HCT116 (cell line): ENCODE results near the gene TMC8. TPM values are rescaled to one million over a fixed set of nuclear protein-coding genes. Genes with fewer than 3 reads are reported as not detected.

Source experiments
- ATAC-seq: fragments of 200-7000 bp; cut with Tn5 transposase; 2 replicates; pipeline ENCODE4 v1.9.1; 2020; ENCODE audit warnings: mild to moderate bottlenecking, moderate library complexity
- BruUV-seq: library from RNA; stranded (reverse); fragments of 400-500 nt; replicated peaks from 2 replicates; lab custom pipeline; 2021; lab: Mats Ljungman, UMichigan
- CTCF ChIA-PET: fragments of 300-600 bp; sonication (Branson Sonifier 250); formaldehyde crosslinking; loops from one replicate; lab custom pipeline; 2021; ENCODE audit warnings: antibody characterized with exemption; lab: Charles Lee
- POLR2A ChIA-PET: fragments of 300-600, 350-600 bp; sonication (Branson Sonifier 250); formaldehyde crosslinking; loops from one replicate; lab custom pipeline; 2021; ENCODE audit warnings: antibody characterized with exemption; lab: Charles Lee
- RAD21 ChIA-PET, 2 experiments: fragments of 300-600 bp; sonication (Branson Sonifier 250); formaldehyde crosslinking; loops; one replicate each; lab custom pipeline; 2023; ENCODE audit warnings: low total read pairs in 2 of 2; ENCODE audit not compliant: uncharacterized antibody in 2 of 2, unreplicated experiment in 2 of 2, low non-redundant PET in 1 of 2; lab: Charles Lee
- DNase-seq: peaks from one replicate; pipeline ENCODE4 v3.0.0-alpha.2; 2010; ENCODE audit warnings: low read depth, low spot score
- H2AFZ ChIP-seq: fragments of 200-600 bp; shearing (Covaris generic), sonication (generic); 2 replicates; pipeline ENCODE4 v1.6.1; 2017; ENCODE audit warnings: low read depth, mixed run types, mixed read lengths, antibody characterized with exemption, low read length; ENCODE audit not compliant: poor library complexity, severe bottlenecking
- H3K27ac ChIP-seq: 2 replicates; pipeline ENCODE4 v1.5.1; 2012; ENCODE audit warnings: low read depth, low read length
- H3K27me3 ChIP-seq: fragments of 200-600 bp; sonication (generic); 2 replicates; pipeline ENCODE4 v1.6.1; 2016; ENCODE audit warnings: mixed run types, low read length, mixed read lengths; ENCODE audit not compliant: insufficient read depth
- H3K36me3 ChIP-seq, 2 experiments: fragments of 200-500 bp in 1 of 2; fragments of 200-600 bp in 1 of 2; sonication (Bioruptor generic) in 1 of 2; sonication (generic) in 1 of 2; 2 replicates each; pipeline versions ENCODE4 v1.5.1 to v1.6.1; 2014 to 2016; ENCODE audit warnings: low read length in 2 of 2, inconsistent platforms in 1 of 2, mixed read lengths in 1 of 2, mixed run types in 1 of 2; ENCODE audit not compliant: insufficient read depth in 2 of 2, control insufficient read depth in 1 of 2
- H3K4me1 ChIP-seq, 2 experiments: fragments of 200-600 bp in 1 of 2; sonication (generic) in 1 of 2; 2 replicates each; pipeline versions ENCODE4 v1.5.1 to v1.6.1; 2012 to 2017; ENCODE audit warnings: low read length in 2 of 2, inconsistent platforms in 1 of 2, mild to moderate bottlenecking in 1 of 2, mixed read lengths in 1 of 2, mixed run types in 1 of 2, moderate library complexity in 1 of 2; ENCODE audit not compliant: insufficient read depth in 2 of 2, control insufficient read depth in 1 of 2
- H3K4me2 ChIP-seq: fragments of 200-600 bp; sonication (generic); 2 replicates; pipeline ENCODE4 v1.6.1; 2017; ENCODE audit warnings: mixed run types, low read length, mixed read lengths
- H3K4me3 ChIP-seq, 2 experiments: fragments of 200-600 bp in 1 of 2; sonication (generic) in 1 of 2; replicated peaks in 1 of 2; 2 replicates each; pipeline ENCODE4 v1.5.1; 2011 to 2016; ENCODE audit warnings: low read length in 2 of 2, control low read depth in 1 of 2, low read depth in 1 of 2, mild to moderate bottlenecking in 1 of 2, mixed read lengths in 1 of 2, mixed run types in 1 of 2
- H3K79me2 ChIP-seq: fragments of 200-600 bp; sonication (generic); 2 replicates; pipeline ENCODE4 v1.6.1; 2017; ENCODE audit warnings: mild to moderate bottlenecking, mixed run types, low read length, moderate library complexity, mixed read lengths; ENCODE audit not compliant: insufficient read depth
- H3K9ac ChIP-seq: fragments of 200-600 bp; sonication (generic); 2 replicates; pipeline ENCODE4 v1.6.1; 2016; ENCODE audit warnings: low read length, mixed read lengths
- H3K9me2 ChIP-seq: fragments of 200-600 bp; sonication (generic), shearing (Covaris generic); 2 replicates; pipeline ENCODE4 v1.6.1; 2017; ENCODE audit warnings: mixed run types, mild to moderate bottlenecking, moderate library complexity; ENCODE audit not compliant: insufficient read depth
- H3K9me3 ChIP-seq, 2 experiments: fragments of 200-500 bp in 1 of 2; fragments of 200-600 bp in 1 of 2; sonication (Bioruptor generic) in 1 of 2; sonication (generic) in 1 of 2; 2 replicates each; pipeline ENCODE4 v1.6.1; 2014 to 2017; ENCODE audit warnings: low read length in 2 of 2, mixed read lengths in 2 of 2, inconsistent platforms in 1 of 2, low read depth in 1 of 2, mild to moderate bottlenecking in 1 of 2, mixed run types in 1 of 2, moderate library complexity in 1 of 2; ENCODE audit not compliant: control insufficient read depth in 1 of 2, insufficient read depth in 1 of 2
- H4K20me1 ChIP-seq: fragments of 200-600 bp; sonication (generic), shearing (Covaris generic); 2 replicates; pipeline ENCODE4 v1.6.1; 2017; ENCODE audit warnings: mixed run types, mild to moderate bottlenecking, moderate library complexity; ENCODE audit not compliant: insufficient read depth
- CBX3 ChIP-seq: IDR thresholded peaks from 2 replicates; pipeline ENCODE4 v1.6.1; 2012; ENCODE audit warnings: low read depth
- CEBPB ChIP-seq: IDR thresholded peaks from 2 replicates; pipeline ENCODE4 v1.6.1; 2012; ENCODE audit warnings: low read depth
- CTCF ChIP-seq, 3 experiments: fragments of 200-600 bp in 1 of 3; sonication (generic) in 1 of 3; IDR thresholded peaks in 2 of 3; conservative IDR thresholded peaks in 1 of 3; 2 replicates each; pipeline ENCODE4 v1.5.1; 2012 to 2017; ENCODE audit warnings: low read depth in 2 of 3, low read length in 2 of 3, antibody characterized with exemption in 1 of 3, borderline replicate concordance in 1 of 3, control low read depth in 1 of 3, mild to moderate bottlenecking in 1 of 3, mixed read lengths in 1 of 3, mixed run types in 1 of 3, moderate library complexity in 1 of 3; ENCODE audit not compliant: insufficient read depth in 1 of 3
- ELF1 ChIP-seq: IDR thresholded peaks from 2 replicates; pipeline ENCODE4 v1.6.1; 2012; ENCODE audit warnings: low read depth, borderline replicate concordance
- EZH2 ChIP-seq: fragments of 200-600 bp; sonication (generic); IDR thresholded peaks from 2 replicates; pipeline ENCODE4 v1.6.1; 2017; ENCODE audit warnings: antibody characterized with exemption, mixed run types
- FOSL1 ChIP-seq: IDR thresholded peaks from 2 replicates; pipeline ENCODE4 v1.6.1; 2012; ENCODE audit warnings: low read depth
- MAX ChIP-seq: IDR thresholded peaks from 2 replicates; pipeline ENCODE4 v1.6.1; 2012
- POLR2A ChIP-seq: IDR thresholded peaks from 2 replicates; pipeline ENCODE4 v1.7.0; 2011; ENCODE audit warnings: borderline replicate concordance; ENCODE audit not compliant: insufficient read depth, insufficient read length; ENCODE audit errors: extremely low read depth
- SIN3A ChIP-seq: IDR thresholded peaks from 2 replicates; pipeline ENCODE4 v1.6.1; 2012; ENCODE audit warnings: low read depth
- SRF ChIP-seq: IDR thresholded peaks from 2 replicates; pipeline ENCODE4 v1.6.1; 2012; ENCODE audit warnings: low read depth
- TCF7L2 ChIP-seq: IDR thresholded peaks from 2 replicates; pipeline ENCODE4 v1.7.0; 2011; ENCODE audit warnings: borderline replicate concordance, inconsistent platforms; ENCODE audit not compliant: insufficient read depth, insufficient read length; ENCODE audit errors: extremely low read depth
- YY1 ChIP-seq: IDR thresholded peaks from 2 replicates; pipeline ENCODE4 v1.6.1; 2011; ENCODE audit warnings: low read length, low read depth, moderate library complexity, mild to moderate bottlenecking; ENCODE audit not compliant: insufficient replicate concordance; ENCODE audit errors: extremely low read depth
- ZFX ChIP-seq: fragments of 450-650 bp; IDR thresholded peaks from 2 replicates; pipeline ENCODE4 v1.6.1; 2017
- ZNF274 ChIP-seq: fragments of 200-500 bp; sonication (Bioruptor generic); IDR thresholded peaks from 2 replicates; pipeline ENCODE4 v1.6.1; 2014; ENCODE audit warnings: mild to moderate bottlenecking, low read depth, low read length, inconsistent platforms
- intact Hi-C: fragments of 100-400 bp; cut with micrococcal nuclease; formaldehyde crosslinking; loops from 2 replicates; pipeline ENCODE4 v1.10.0; 2022
- total RNA-seq: library from RNA; stranded (reverse); gene quantifications from one replicate; pipeline ENCODE4 v1.2.1, GENCODE V29; 2021; ENCODE audit not compliant: unreplicated experiment
- TF ChIP-seq, protein P1 (sequence below): IDR thresholded peaks from 2 replicates; pipeline ENCODE4 v1.6.1; 2011; ENCODE audit warnings: mild to moderate bottlenecking, low read length, moderate library complexity; ENCODE audit not compliant: insufficient replicate concordance; ENCODE audit errors: extremely low read depth

TMC8 gene
- total RNA-seq, 1 experiment from 2014 or later = 7.8 TPM

- CTCF ChIA-PET = no interaction called here
- BruUV-seq = no TSS peak
Measured at GRCh38 chr17:78154903-78155811, 24.6 kb downstream of the TMC8 start.

More at GRCh38 chr17:78154903-78155811, 24.6 kb downstream of the TMC8 start:
- Histone ChIP-seq H3K4me1 (peaks cover 8 to 12% of the 10 kb centered on the region in 2 experiments), H3K4me3 (no peak overlapping the region), H3K9me2 (no peaks in the 10 kb centered on the region), H2AFZ (no peak overlapping the region), H3K9ac (no peak overlapping the region), H3K27ac (no peak overlapping the region), H3K36me3 (no peaks in the 10 kb centered on the region), H3K79me2 (no peaks in the 10 kb centered on the region), H3K4me2 (no peak overlapping the region), H3K27me3 (no peaks in the 10 kb centered on the region), H4K20me1 (no peaks in the 10 kb centered on the region), H3K9me3 (no peaks in the 10 kb centered on the region)
- DNase-seq (no peak), ATAC-seq (no peak)
- TF ChIP-seq ZFX (no peak), ELF1 (no peak), TCF7L2 (no peak), MAX (no peak), ZNF274 (no peak), SRF (no peak), FOSL1 (no peak), EZH2 (no peak), POLR2A (no peak), CTCF (IDR thresholded peaks at IDR 0.05 in 2 of 3, conservative IDR thresholded peaks at IDR 0.05 in 1 of 3; ENCODE audit: borderline replicate concordance in 1 of 3, insufficient read depth in 1 of 3, low read depth in 2 of 3, low read length in 2 of 3) (no peak), YY1 (no peak), CEBPB (no peak), CBX3 (no peak), SIN3A (no peak)
- TF ChIP-seq, protein P1, sequence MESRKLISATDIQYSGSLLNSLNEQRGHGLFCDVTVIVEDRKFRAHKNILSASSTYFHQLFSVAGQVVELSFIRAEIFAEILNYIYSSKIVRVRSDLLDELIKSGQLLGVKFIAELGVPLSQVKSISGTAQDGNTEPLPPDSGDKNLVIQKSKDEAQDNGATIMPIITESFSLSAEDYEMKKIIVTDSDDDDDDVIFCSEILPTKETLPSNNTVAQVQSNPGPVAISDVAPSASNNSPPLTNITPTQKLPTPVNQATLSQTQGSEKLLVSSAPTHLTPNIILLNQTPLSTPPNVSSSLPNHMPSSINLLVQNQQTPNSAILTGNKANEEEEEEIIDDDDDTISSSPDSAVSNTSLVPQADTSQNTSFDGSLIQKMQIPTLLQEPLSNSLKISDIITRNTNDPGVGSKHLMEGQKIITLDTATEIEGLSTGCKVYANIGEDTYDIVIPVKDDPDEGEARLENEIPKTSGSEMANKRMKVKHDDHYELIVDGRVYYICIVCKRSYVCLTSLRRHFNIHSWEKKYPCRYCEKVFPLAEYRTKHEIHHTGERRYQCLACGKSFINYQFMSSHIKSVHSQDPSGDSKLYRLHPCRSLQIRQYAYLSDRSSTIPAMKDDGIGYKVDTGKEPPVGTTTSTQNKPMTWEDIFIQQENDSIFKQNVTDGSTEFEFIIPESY = no peak
- POLR2A ChIA-PET = no interaction called here
- RAD21 ChIA-PET = no interaction called here
- intact Hi-C loops = no loop called here
